GM18519 (cell line): ENCODE results near the gene ZFR2.
"Not testable (repeated sequence)": the region's sequence is repeated elsewhere in the genome, so short reads cannot be mapped to it uniquely, and the experiment has no call there.

Experiments
- ATAC-seq: cut with Tn5 transposase; IDR thresholded peaks from one replicate; pipeline ENCODE4 v1.9.1; 2021; ENCODE audit warnings: mild to moderate bottlenecking, moderate library complexity; ENCODE audit not compliant: unreplicated experiment, low FRiP score

The ZFR2 gene

GRCh38 chr19:3868770-3869456 is at the start of gene ZFR2:
TSS of gene ZFR2 (minus strand) at chr19:3869038. CDS start at chr19:3869017, 21 bp downstream.
- ATAC-seq: no peak

- no peak for ATAC-seq
These were observed 47.2 kb upstream of the ZFR2 start for GRCh38 chr19:3916033-3916432.

- ATAC-seq: no peak
These were observed 45.4 kb upstream of the ZFR2 start for GRCh38 chr19:3914199-3914598.

GRCh38 chr19:3910105-3910504 is 41.3 kb upstream of the ZFR2 start:
- ATAC-seq: no peak

- no peak for ATAC-seq
These were observed 39.6 kb upstream of the ZFR2 start for GRCh38 chr19:3908266-3909054.

GRCh38 chr19:3907626-3908265 is 38.9 kb upstream of the ZFR2 start:
- ATAC-seq: no peak

- no peak for ATAC-seq
These were observed 35.4 kb upstream of the ZFR2 start for GRCh38 chr19:3904233-3904632.

- ATAC-seq: no peak
These were observed 33.6 kb upstream of the ZFR2 start for GRCh38 chr19:3902317-3902973.

- ATAC-seq: no peak
These were observed 30.9 kb upstream of the ZFR2 start for GRCh38 chr19:3899531-3900294.

- no peak for ATAC-seq
These were observed 29.6 kb upstream of the ZFR2 start for GRCh38 chr19:3898426-3898825.

GRCh38 chr19:3897936-3898335 is 29.1 kb upstream of the ZFR2 start:
- ATAC-seq: no peak

- no peak for ATAC-seq
These were observed 26.9 kb upstream of the ZFR2 start for GRCh38 chr19:3895788-3896187.

GRCh38 chr19:3894959-3895358 is 26.1 kb upstream of the ZFR2 start:
- not testable (repeated sequence) for ATAC-seq

GRCh38 chr19:3893509-3894179 is 24.8 kb upstream of the ZFR2 start:
- ATAC-seq: no peak

GRCh38 chr19:3890591-3890990 is 21.8 kb upstream of the ZFR2 start:
- ATAC-seq: no peak

- no peak for ATAC-seq
These were observed 13.2 kb upstream of the ZFR2 start for GRCh38 chr19:3882041-3882384.

- no peak for ATAC-seq
These were observed 12.6 kb upstream of the ZFR2 start for GRCh38 chr19:3881272-3882040.

GRCh38 chr19:3880471-3881271 is 11.8 kb upstream of the ZFR2 start, which contains the start of gene ATCAY:
TSS of gene ATCAY (plus strand) at chr19:3880685. CDS start at chr19:3885768, 5,083 bp downstream.
- ATAC-seq: no peak
